ENCODE measurements around the gene SSRP1.

The SSRP1 gene

GRCh38 chr11:57283231-57283990, 52.3 kb downstream of the SSRP1 start:
- TF ChIP-seq REST (IDR thresholded peaks at IDR 0.05; ENCODE audit: insufficient read depth in 1 of 2, low read depth in 2 of 2, low read length in 2 of 2) (no peak), SIN3A (IDR thresholded peaks at IDR 0.05; ENCODE audit: borderline replicate concordance, insufficient read depth, low read length) (no peak), FOXP2 (optimal IDR thresholded peaks at IDR 0.05; ENCODE audit: borderline replicate concordance, extremely low read depth, extremely low read length, insufficient read depth) (no peak), POLR2AphosphoS5 (IDR thresholded peaks at IDR 0.05; ENCODE audit: low read depth, low read length) (no peak), TAF1 (IDR thresholded peaks at IDR 0.05; ENCODE audit: borderline replicate concordance, insufficient read depth, low read length) (no peak)

- no peak for TF ChIP-seq REST (IDR thresholded peaks at IDR 0.05; ENCODE audit: insufficient read depth in 1 of 2, low read depth in 2 of 2, low read length in 2 of 2)
- no peak for TF ChIP-seq POLR2AphosphoS5 (IDR thresholded peaks at IDR 0.05; ENCODE audit: low read depth, low read length)
- TF ChIP-seq SIN3A (IDR thresholded peaks at IDR 0.05; ENCODE audit: borderline replicate concordance, insufficient read depth, low read length), result no peak
- TF ChIP-seq FOXP2 (optimal IDR thresholded peaks at IDR 0.05; ENCODE audit: borderline replicate concordance, extremely low read depth, extremely low read length, insufficient read depth), result no peak
- TF ChIP-seq TAF1 (IDR thresholded peaks at IDR 0.05; ENCODE audit: borderline replicate concordance, insufficient read depth, low read length), result no peak
Measured at GRCh38 chr11:57279116-57279515, 56.6 kb downstream of the SSRP1 start.

- TF ChIP-seq TAF1 (IDR thresholded peaks at IDR 0.05; ENCODE audit: borderline replicate concordance, insufficient read depth, low read length) (peak; percentile 68; the same call in 1 of the 2 replicates), POLR2AphosphoS5 (IDR thresholded peaks at IDR 0.05; ENCODE audit: low read depth, low read length) (no peak; the same call in none of the 2 replicates), FOXP2 (optimal IDR thresholded peaks at IDR 0.05; ENCODE audit: borderline replicate concordance, extremely low read depth, extremely low read length, insufficient read depth) (no peak), REST (IDR thresholded peaks at IDR 0.05; ENCODE audit: insufficient read depth in 1 of 2, low read depth in 2 of 2, low read length in 2 of 2) (no peak), SIN3A (IDR thresholded peaks at IDR 0.05; ENCODE audit: borderline replicate concordance, insufficient read depth, low read length) (peak; percentile 48; the same call in 1 of the 2 replicates)
Measured at GRCh38 chr11:57278721-57279095, 57.0 kb downstream of the SSRP1 start.

- TF ChIP-seq FOXP2 (optimal IDR thresholded peaks at IDR 0.05; ENCODE audit: borderline replicate concordance, extremely low read depth, extremely low read length, insufficient read depth) (peak; percentile 23), SIN3A (IDR thresholded peaks at IDR 0.05; ENCODE audit: borderline replicate concordance, insufficient read depth, low read length) (no peak), REST (IDR thresholded peaks at IDR 0.05; ENCODE audit: insufficient read depth in 1 of 2, low read depth in 2 of 2, low read length in 2 of 2) (0 out of 4 replicates have a peak, but pooled peaks of 1 of the 2 experiments have one; percentile 3)
Measured at GRCh38 chr11:57277845-57278720, 57.6 kb downstream of the SSRP1 start.

All from PFSK-1 (cell line).